Measurements from ENCODE around the gene NETO1. TPM values are rescaled to one million over a fixed set of nuclear protein-coding genes. Genes with fewer than 3 reads are reported as not detected.

NETO1 gene
- polyA plus RNA-seq, 2 of the 4 experiments (the other 2 are of a cell fraction) = 0.04 TPM; not detected in 1

GRCh38 chr18:72738136-72738535 lies 129.7 kb downstream of the NETO1 start:
- Histone ChIP-seq H3K9me3 (no peaks in the 10 kb centered on the region), H3K4me2 (no peak overlapping the region), H3K27ac (no peak overlapping the region), H3K4me3 (no peak overlapping the region), H3K4me1 (no peaks in the 10 kb centered on the region)
- FAIRE-seq (no peak), ATAC-seq (no peak), DNase-seq (ENCODE audit: low read depth in 1 of 2, low spot score in 1 of 2) (no peak)
- WGBS (ENCODE audit: missing lambda C conversion rate) = 50% methylated on average over 4 of the region's 4 CpGs
- TF ChIP-seq REST (IDR thresholded peaks at IDR 0.05) (no peak), HOXB13 (CRISPR knock-in tag; IDR thresholded peaks at IDR 0.05; ENCODE audit: low read depth) (no peak), FOXS1 (CRISPR knock-in tag; IDR thresholded peaks at IDR 0.05) (no peak), HOXA7 (CRISPR knock-in tag; IDR thresholded peaks at IDR 0.05) (no peak), RARB (CRISPR knock-in tag; IDR thresholded peaks at IDR 0.05) (no peak), SREBF2 (IDR thresholded peaks at IDR 0.05) (no peak), MAFK (IDR thresholded peaks at IDR 0.05; ENCODE audit: partially characterized antibody) (no peak), ZNF302 (CRISPR knock-in tag; IDR thresholded peaks at IDR 0.05) (no peak), PBX3 (IDR thresholded peaks at IDR 0.05) (no peak), MAX (IDR thresholded peaks at IDR 0.05) (no peak), CBX2 (IDR thresholded peaks at IDR 0.05; ENCODE audit: borderline replicate concordance, low read depth) (no peak), HES2 (IDR thresholded peaks at IDR 0.05) (no peak), KDM1A (IDR thresholded peaks at IDR 0.05; ENCODE audit: low read depth) (no peak), JUNB (IDR thresholded peaks at IDR 0.05) (no peak), CHD2 (IDR thresholded peaks at IDR 0.05; ENCODE audit: low read length, partially characterized antibody) (no peak), USF2 (IDR thresholded peaks at IDR 0.05) (no peak), RFX5 (IDR thresholded peaks at IDR 0.05) (no peak), NPAS2 (CRISPR knock-in tag; IDR thresholded peaks at IDR 0.05; ENCODE audit: borderline replicate concordance) (no peak)
- POLR2A ChIA-PET = no interaction called here
- CTCF ChIA-PET = no interaction called here

GRCh38 chr18:72727776-72728175 lies 140.0 kb downstream of the NETO1 start:
- Histone ChIP-seq H3K27ac (no peak overlapping the region), H3K4me1 (no peaks in the 10 kb centered on the region), H3K4me2 (no peak overlapping the region), H3K4me3 (no peak overlapping the region), H3K9me3 (no peaks in the 10 kb centered on the region)
- FAIRE-seq (no peak), DNase-seq (ENCODE audit: low read depth in 1 of 2, low spot score in 1 of 2) (no peak), ATAC-seq (no peak)
- WGBS (ENCODE audit: missing lambda C conversion rate) = 69% methylated on average over 6 of the region's 6 CpGs
- TF ChIP-seq FOSL2 (IDR thresholded peaks at IDR 0.05) = no peak
- TF ChIP-seq FOSL2 (CRISPR knock-in tag; IDR thresholded peaks at IDR 0.05) = no peak
- no peak for TF ChIP-seq MYC (IDR thresholded peaks at IDR 0.05; ENCODE audit: borderline replicate concordance, low read length)
- no peak for TF ChIP-seq JUNB (IDR thresholded peaks at IDR 0.05)
- no peak for TF ChIP-seq RFX5 (IDR thresholded peaks at IDR 0.05)
- no peak for TF ChIP-seq KDM5A (IDR thresholded peaks at IDR 0.05)
- TF ChIP-seq NPAS2 (CRISPR knock-in tag; IDR thresholded peaks at IDR 0.05; ENCODE audit: borderline replicate concordance) = no peak
- TF ChIP-seq E2F6 (IDR thresholded peaks at IDR 0.05; ENCODE audit: borderline replicate concordance, low read depth) = no peak
- TF ChIP-seq EP300 (IDR thresholded peaks at IDR 0.05) = no peak
- no peak for TF ChIP-seq FOSB (CRISPR knock-in tag; IDR thresholded peaks at IDR 0.05)
- no peak for TF ChIP-seq HDAC2 (IDR thresholded peaks at IDR 0.05)
- TF ChIP-seq CHD2 (IDR thresholded peaks at IDR 0.05; ENCODE audit: low read length, partially characterized antibody) = no peak
- ChIA-PET POLR2A (no interaction called here), CTCF (no interaction called here)
